Heart right ventricle (tissue), 16 donors: Measurements from ENCODE around the gene PTCD1. TPM values are rescaled to one million over a fixed set of nuclear protein-coding genes. Genes with fewer than 3 reads are reported as not detected.

ENCODE experiments used
- ATAC-seq, 8 donors: fragments of 200-7000 bp; cut with Tn5 transposase; one replicate each; pipeline ENCODE4 v1.9.1; 2020; ENCODE audit warnings: mild to moderate bottlenecking in 8 of 8, moderate library complexity in 8 of 8, moderate number of reproducible peaks in 1 of 8
- DNase-seq, 2 donors: peaks; one replicate each; pipeline ENCODE4 v3.0.0-alpha.2; 2020
- H3K27ac ChIP-seq, 10 donors: fragments of 200-600 bp; sonication (generic) in 2 of 10; one replicate each; pipeline versions ENCODE4 v1.5.0 to v1.8.0; 2020 to 2022; ENCODE audit warnings: mild to moderate bottlenecking in 3 of 10
- H3K27me3 ChIP-seq, 7 donors: fragments of 200-600 bp; one replicate each; pipeline ENCODE4 v1.8.0; 2021 to 2022; ENCODE audit warnings: mild to moderate bottlenecking in 2 of 7
- H3K36me3 ChIP-seq, 9 donors: fragments of 200-600 bp; sonication (generic) in 1 of 9; one replicate each; pipeline versions ENCODE4 v1.5.0 to v1.8.0; 2020 to 2022; ENCODE audit warnings: mild to moderate bottlenecking in 2 of 9
- H3K4me1 ChIP-seq, 9 donors: fragments of 200-600 bp; sonication (generic) in 1 of 9; one replicate each; pipeline versions ENCODE4 v1.5.0 to v1.8.0; 2020 to 2022; ENCODE audit warnings: mild to moderate bottlenecking in 4 of 9
- H3K4me3 ChIP-seq, 10 donors: fragments of 200-600 bp; sonication (generic) in 2 of 10; one replicate each; pipeline versions ENCODE4 v1.5.0 to v1.8.0; 2020 to 2022; ENCODE audit warnings: mild to moderate bottlenecking in 7 of 10, moderate library complexity in 2 of 10
- H3K9me3 ChIP-seq, 11 donors: fragments of 200-600 bp in 10 of 11; sonication (generic) in 2 of 11; one replicate each; pipeline versions ENCODE4 v1.5.0 to v1.8.0; 2013 to 2022; ENCODE audit warnings: mild to moderate bottlenecking in 2 of 11, control low read depth in 1 of 11, moderate library complexity in 1 of 11
- CTCF ChIP-seq, 9 donors: fragments of 200-600 bp; sonication (generic) in 2 of 9; IDR thresholded peaks; one replicate each; pipeline versions ENCODE4 v1.5.0 to v1.8.0; 2021 to 2022; ENCODE audit warnings: antibody characterized with exemption in 9 of 9, mild to moderate bottlenecking in 5 of 9, moderate library complexity in 1 of 9
- WGBS, 2 donors: extraction: QIAGEN DNeasy Blood & Tissue Kit; methylation state at CpG; one replicate each; pipeline ENCODE4 v1.1.7; 2013; ENCODE audit warnings: inconsistent platforms in 1 of 2; 5-methylcytosine and 5-hydroxymethylcytosine counted together
- intact Hi-C, 10 donors: fragments of 100-400 bp; cut with DNase I; formaldehyde crosslinking; loops; one replicate each; pipeline versions ENCODE4 v1.11.1 to v1.14.2; 2022
- polyA plus RNA-seq, 2 donors: library from polyadenylated mRNA; stranded (reverse); fragments of 200-250 nt; gene quantifications; one replicate each; pipeline ENCODE4 v1.2.3, GENCODE V29; 2013
- total RNA-seq, 10 donors: library from RNA; stranded (reverse); fragmentation: NEBNext Ultra II Directional in 3 of 10; extraction: Animal tissue kit (Norgen Biotek cat#: 25700) in 3 of 10; gene quantifications; one replicate each; pipeline versions ENCODE4 v1.2.1 to v1.2.4, GENCODE V29; 2021 to 2023
- donor health status: Arrhythmogenic right ventricular cardiomyopathy.
- donor health status: ischemic (EF 13 %, LVEDD 7.1; RV severe dilation, severe dysfunction).
- donor health status: healthy with polysubstance abuse.
- donor health status: DM: no; HTN: yes; CAD: no.
- donor health status: DM: no; HTN: no; CAD: no.
- donor health status: ischemic (EF 25% LVEDD 6.9; RV normal size, moderate dysfunction).
- donor health status: ischemic (EF 25% LVEDD 5.7; RV mildly dilated, moderate dysfunction).
- donor health status: healthy.
- donor health status: DM: yes; HTN: yes; CAD: no.
- donor health status: Ischemic cardiomyopathy.
- donor health status: ischemic (EF 35%, LVEDD 5.7; RV mildly dilated, moderate dysfunction).
- donor health status: nonischemic (EF 11% LVEDD 7.7; RV severe dilation, severe dysfunction).
- donor health status: DM: yes; HTN: yes; CAD: no.
- donor health status: PGD.
- donor health status: ischemic (EF 29% LVEDD 5.4; RV normal size, mild dysfunction).
- donor health status: nonischemic (EF 23%, LVEDD 6.1; RV moderate dilation, normal function).

The PTCD1 gene
- total and polyA plus RNA-seq, 12 donors: 2.4 to 4.8 (median 3.1) TPM

- intact Hi-C loops: no loop called here
- TF ChIP-seq CTCF (IDR thresholded peaks at IDR 0.05): no peak
- Histone ChIP-seq H3K4me1 (peaks cover 0 to 39% (median 27%) of the 10 kb centered on the region in 9 donors), H3K36me3 (peaks cover 0 to 38% (median 0%) of the 10 kb centered on the region in 9 donors), H3K27me3 (no peaks in the 10 kb centered on the region), H3K9me3 (no peaks in the 10 kb centered on the region), H3K27ac (no peak overlapping the region), H3K4me3 (no peak overlapping the region)
- DNase-seq (no peak), ATAC-seq (no peak)
- 82 to 87% methylated on average over 5 of the region's 5 CpGs for WGBS, 2 donors
Measured at GRCh38 chr7:99476107-99476506, 37.5 kb upstream of the PTCD1 start.

- TF ChIP-seq CTCF (IDR thresholded peaks at IDR 0.05): no peak
- 1 to 2% methylated on average over 7 of the region's 7 CpGs for WGBS, 2 donors
- H3K27me3 ChIP-seq: no peaks in the 10 kb centered on the region
- ATAC-seq: no peak
- peaks cover 0 to 40% (median 24%) of the 10 kb centered on the region in 9 donors for H3K4me1 ChIP-seq
- H3K27ac ChIP-seq: peak overlapping the region in 9 of 10 donors; percentile 41 to 88 (median 85)
- peak overlapping the region; percentile 59 to 93 (median 72) for H3K4me3 ChIP-seq
- no peaks in the 10 kb centered on the region for H3K9me3 ChIP-seq
- DNase-seq: no peak
- H3K36me3 ChIP-seq: peaks cover 0 to 15% (median 0%) of the 10 kb centered on the region in 9 donors
- intact Hi-C loops: loop anchor here in 2 of 10 donors (2.0 to 5.0 kb wide), 2 partner anchors 32 to 144 kb away; partner anchors contain the start of genes ZKSCAN5 (in 1 of the 2) and ZSCAN25 (in 1 of the 2)
Measured at GRCh38 chr7:99473315-99473596, 34.7 kb upstream of the PTCD1 start.

GRCh38 chr7:99472561-99473314 is 34.1 kb upstream of the PTCD1 start, which contains the start of gene ZNF789:
ZNF789 (plus strand) TSS chr7:99472890; CDS start chr7:99476457, 3,567 bp downstream.
- peak; percentile 97 to 99 (median 99) for ATAC-seq
- peak; percentile 98 for DNase-seq
- intact Hi-C loops: loop anchor here in 4 of 10 donors (1.0 to 5.0 kb wide), 3 partner anchors 32 to 145 kb away; partner anchors contain the start of genes ZKSCAN5 (in 3 of the 4) and ZSCAN25 (in 1 of the 4)
- H3K4me3 ChIP-seq: peak within 1 kb of the TSS; percentile 59 to 93 (median 72)
- peaks cover 0 to 35% (median 21%) of the 10 kb centered on the region in 9 donors for H3K4me1 ChIP-seq
- no peaks in the 10 kb centered on the region for H3K27me3 ChIP-seq
- TF ChIP-seq CTCF (IDR thresholded peaks at IDR 0.05): peak in 1 of 9 donors; percentile 11
- peaks cover 0 to 15% (median 0%) of the 10 kb centered on the region in 9 donors for H3K36me3 ChIP-seq
- peak within 1 kb of the TSS; percentile 57 to 88 (median 84) for H3K27ac ChIP-seq
- WGBS, 2 donors: 1% methylated on average over 56 of the region's 56 CpGs
- H3K9me3 ChIP-seq: no peaks in the 10 kb centered on the region

- peaks cover 4 to 46% (median 34%) of the 10 kb centered on the region in 9 donors for H3K4me1 ChIP-seq
- no peak for ATAC-seq
- DNase-seq: no peak
- H3K27me3 ChIP-seq: no peaks in the 10 kb centered on the region
- H3K27ac ChIP-seq: peak overlapping the region; percentile 42 to 88 (median 80)
- H3K4me3 ChIP-seq: peak overlapping the region in 9 of 10 donors; percentile 23 to 48 (median 33)
- 40 to 44% methylated on average over 23 of the region's 23 CpGs for WGBS, 2 donors
- intact Hi-C loops: loop anchor here in 1 of 10 donors (2.0 to 5.0 kb wide), 2 partner anchors 33 to 148 kb away; partner anchors contain the start of gene ZSCAN25
- H3K9me3 ChIP-seq: no peaks in the 10 kb centered on the region
- TF ChIP-seq CTCF (IDR thresholded peaks at IDR 0.05): no peak
- H3K36me3 ChIP-seq: peaks cover 0 to 1% (median 0%) of the 10 kb centered on the region in 9 donors
Measured at GRCh38 chr7:99469381-99470065, 30.9 kb upstream of the PTCD1 start.
